ENCODE data around the gene PIGS. TPM values are rescaled to one million over a fixed set of nuclear protein-coding genes. Genes with fewer than 3 reads are reported as not detected.
A peak's percentile ranks its signal among the peaks of the same experiment; 100 is the strongest.

Gene PIGS
- total and polyA plus RNA-seq, 9 of the 15 experiments (the other 6 are each of a cell fraction or from before 2014, with no cell fraction given), result 47.5 to 138 (median 57.6) TPM

- TF ChIP-seq TRIM25 (IDR thresholded peaks at IDR 0.05; ENCODE audit: borderline replicate concordance) (0 out of 2 replicates have a peak, but pooled peaks have one; percentile 16), POLR2G (IDR thresholded peaks at IDR 0.05; ENCODE audit: low read depth, low read length) (peak; percentile 100), CREB5 (CRISPR knock-in tag; IDR thresholded peaks at IDR 0.05) (no peak), ZC3H11A (IDR thresholded peaks at IDR 0.05; ENCODE audit: low read depth, low read length) (no peak), CBFA2T2 (conservative IDR thresholded peaks at IDR 0.05) (no peak), ETS1 (conservative IDR thresholded peaks at IDR 0.05; ENCODE audit: control insufficient read depth, low read depth, low read length) (peak; percentile 66; the same call in 1 of the 2 replicates), ZNF311 (CRISPR knock-in tag; IDR thresholded peaks at IDR 0.05) (no peak), SIN3B (IDR thresholded peaks at IDR 0.05; ENCODE audit: low read depth) (peak; percentile 86), KAT7 (CRISPR knock-in tag; IDR thresholded peaks at IDR 0.05; ENCODE audit: borderline replicate concordance) (no peak), RAD21 (CRISPR knock-in tag; conservative IDR thresholded peaks at IDR 0.05 in 1 of 2, IDR thresholded peaks at IDR 0.05 in 1 of 2) (no peak), RNF2 (IDR thresholded peaks at IDR 0.05) (no peak; the same call in 1 of the 2 replicates), TSC22D4 (tag; IDR thresholded peaks at IDR 0.05) (no peak), POU5F1 (IDR thresholded peaks at IDR 0.05; ENCODE audit: borderline replicate concordance, low read depth, low read length, partially characterized antibody) (no peak), TGIF2 (CRISPR knock-in tag; IDR thresholded peaks at IDR 0.05) (no peak), ETS2 (tag; IDR thresholded peaks at IDR 0.05; ENCODE audit: borderline replicate concordance, poor library complexity, severe bottlenecking) (no peak), ZNF217 (CRISPR knock-in tag; IDR thresholded peaks at IDR 0.05) (no peak), MYNN (IDR thresholded peaks at IDR 0.05) (no peak; the same call in 1 of the 2 replicates), MYNN (CRISPR knock-in tag; IDR thresholded peaks at IDR 0.05) (no peak), HSF4 (CRISPR knock-in tag; IDR thresholded peaks at IDR 0.05; ENCODE audit: borderline replicate concordance) (no peak), THRB (CRISPR knock-in tag; conservative IDR thresholded peaks at IDR 0.05) (no peak), TAF7 (tag; IDR thresholded peaks at IDR 0.05) (no peak; the same call in 1 of the 2 replicates), ZNF384 (IDR thresholded peaks at IDR 0.05; ENCODE audit: low read depth, low read length) (no peak), SNAPC5 (CRISPR knock-in tag; IDR thresholded peaks at IDR 0.05) (no peak), ZNF77 (CRISPR knock-in tag; IDR thresholded peaks at IDR 0.05) (no peak), NFXL1 (CRISPR knock-in tag; IDR thresholded peaks at IDR 0.05) (no peak)
Measured at GRCh38 chr17:28598799-28599310, 27.5 kb upstream of the PIGS start, which contains the start of gene SPAG5 (continued).
